ENCODE data around the gene HAUS3. TPM values are rescaled to one million over a fixed set of nuclear protein-coding genes. Genes with fewer than 3 reads are reported as not detected.

The HAUS3 gene
- total and polyA plus RNA-seq, 2 of the 13 experiments (the other 11 are each of a cell fraction or from before 2014, with no cell fraction given) = 3.9 to 12.6 TPM

- TF ChIP-seq, protein P1, sequence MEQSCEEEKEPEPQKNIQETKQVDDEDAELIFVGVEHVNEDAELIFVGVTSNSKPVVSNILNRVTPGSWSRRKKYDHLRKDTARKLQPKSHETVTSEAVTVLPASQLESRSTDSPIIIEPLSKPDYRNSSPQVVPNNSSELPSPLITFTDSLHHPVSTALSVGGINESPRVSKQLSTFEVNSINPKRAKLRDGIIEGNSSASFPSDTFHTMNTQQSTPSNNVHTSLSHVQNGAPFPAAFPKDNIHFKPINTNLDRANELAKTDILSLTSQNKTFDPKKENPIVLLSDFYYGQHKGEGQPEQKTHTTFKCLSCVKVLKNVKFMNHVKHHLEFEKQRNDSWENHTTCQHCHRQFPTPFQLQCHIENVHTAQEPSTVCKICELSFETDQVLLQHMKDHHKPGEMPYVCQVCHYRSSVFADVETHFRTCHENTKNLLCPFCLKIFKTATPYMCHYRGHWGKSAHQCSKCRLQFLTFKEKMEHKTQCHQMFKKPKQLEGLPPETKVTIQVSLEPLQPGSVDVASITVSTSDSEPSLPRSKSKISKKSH (CRISPR knock-in tag; IDR thresholded peaks at IDR 0.05; ENCODE audit: borderline replicate concordance) = no peak
- TF ChIP-seq FOXO1 (CRISPR knock-in tag; IDR thresholded peaks at IDR 0.05) (no peak), E2F2 (CRISPR knock-in tag; IDR thresholded peaks at IDR 0.05; ENCODE audit: borderline replicate concordance) (no peak)
- TF ChIP-seq, protein P2, sequence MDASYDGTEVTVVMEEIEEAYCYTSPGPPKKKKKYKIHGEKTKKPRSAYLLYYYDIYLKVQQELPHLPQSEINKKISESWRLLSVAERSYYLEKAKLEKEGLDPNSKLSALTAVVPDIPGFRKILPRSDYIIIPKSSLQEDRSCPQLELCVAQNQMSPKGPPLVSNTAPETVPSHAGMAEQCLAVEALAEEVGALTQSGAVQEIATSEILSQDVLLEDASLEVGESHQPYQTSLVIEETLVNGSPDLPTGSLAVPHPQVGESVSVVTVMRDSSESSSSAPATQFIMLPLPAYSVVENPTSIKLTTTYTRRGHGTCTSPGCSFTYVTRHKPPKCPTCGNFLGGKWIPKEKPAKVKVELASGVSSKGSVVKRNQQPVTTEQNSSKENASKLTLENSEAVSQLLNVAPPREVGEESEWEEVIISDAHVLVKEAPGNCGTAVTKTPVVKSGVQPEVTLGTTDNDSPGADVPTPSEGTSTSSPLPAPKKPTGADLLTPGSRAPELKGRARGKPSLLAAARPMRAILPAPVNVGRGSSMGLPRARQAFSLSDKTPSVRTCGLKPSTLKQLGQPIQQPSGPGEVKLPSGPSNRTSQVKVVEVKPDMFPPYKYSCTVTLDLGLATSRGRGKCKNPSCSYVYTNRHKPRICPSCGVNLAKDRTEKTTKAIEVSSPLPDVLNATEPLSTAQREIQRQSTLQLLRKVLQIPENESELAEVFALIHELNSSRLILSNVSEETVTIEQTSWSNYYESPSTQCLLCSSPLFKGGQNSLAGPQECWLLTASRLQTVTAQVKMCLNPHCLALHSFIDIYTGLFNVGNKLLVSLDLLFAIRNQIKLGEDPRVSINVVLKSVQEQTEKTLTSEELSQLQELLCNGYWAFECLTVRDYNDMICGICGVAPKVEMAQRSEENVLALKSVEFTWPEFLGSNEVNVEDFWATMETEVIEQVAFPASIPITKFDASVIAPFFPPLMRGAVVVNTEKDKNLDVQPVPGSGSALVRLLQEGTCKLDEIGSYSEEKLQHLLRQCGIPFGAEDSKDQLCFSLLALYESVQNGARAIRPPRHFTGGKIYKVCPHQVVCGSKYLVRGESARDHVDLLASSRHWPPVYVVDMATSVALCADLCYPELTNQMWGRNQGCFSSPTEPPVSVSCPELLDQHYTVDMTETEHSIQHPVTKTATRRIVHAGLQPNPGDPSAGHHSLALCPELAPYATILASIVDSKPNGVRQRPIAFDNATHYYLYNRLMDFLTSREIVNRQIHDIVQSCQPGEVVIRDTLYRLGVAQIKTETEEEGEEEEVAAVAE (CRISPR knock-in tag; IDR thresholded peaks at IDR 0.05; ENCODE audit: borderline replicate concordance) = no peak
- TF ChIP-seq, protein P3, sequence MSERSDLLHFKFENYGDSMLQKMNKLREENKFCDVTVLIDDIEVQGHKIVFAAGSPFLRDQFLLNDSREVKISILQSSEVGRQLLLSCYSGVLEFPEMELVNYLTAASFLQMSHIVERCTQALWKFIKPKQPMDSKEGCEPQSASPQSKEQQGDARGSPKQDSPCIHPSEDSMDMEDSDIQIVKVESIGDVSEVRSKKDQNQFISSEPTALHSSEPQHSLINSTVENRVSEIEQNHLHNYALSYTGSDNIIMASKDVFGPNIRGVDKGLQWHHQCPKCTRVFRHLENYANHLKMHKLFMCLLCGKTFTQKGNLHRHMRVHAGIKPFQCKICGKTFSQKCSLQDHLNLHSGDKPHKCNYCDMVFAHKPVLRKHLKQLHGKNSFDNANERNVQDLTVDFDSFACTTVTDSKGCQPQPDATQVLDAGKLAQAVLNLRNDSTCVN (CRISPR knock-in tag; IDR thresholded peaks at IDR 0.05; ENCODE audit: borderline replicate concordance) = no peak
These were observed 36.0 kb upstream of the HAUS3 start (continued) for GRCh38 chr4:2277956-2278355.

Data from HepG2 (cell line).